IMR-90 (cell line): ENCODE measurements around the gene TNN. TPM values are rescaled to one million over a fixed set of nuclear protein-coding genes. Genes with fewer than 3 reads are reported as not detected.

Source experiments
- ATAC-seq: fragments of 200-7000 bp; cut with Tn5 transposase; 2 replicates; pipeline ENCODE4 v1.9.1; 2020; ENCODE audit warnings: low read depth, mild to moderate bottlenecking, moderate library complexity
- BruUV-seq: library from RNA; stranded (reverse); fragments of 400-500 nt; replicated peaks from 2 replicates; lab custom pipeline; 2021; lab: Mats Ljungman, UMichigan
- CTCF ChIA-PET: fragments of 300-600 bp; formaldehyde crosslinking; extraction: SDS; loops from one replicate; lab custom pipeline; 2021; ENCODE audit warnings: antibody characterized with exemption; lab: Yijun Ruan, JAX
- POLR2A ChIA-PET: fragments of 300-600 bp; sonication (Branson Sonifier 250); formaldehyde crosslinking; loops from one replicate; lab custom pipeline; 2022; ENCODE audit warnings: antibody characterized with exemption; ENCODE audit not compliant: unreplicated experiment; lab: Charles Lee
- DNase-seq: peaks from one replicate; pipeline ENCODE4 v3.0.0; 2013
- H2AFZ ChIP-seq: replicated peaks from 2 replicates; pipeline ENCODE3; 2013; ENCODE audit warnings: low read length, mild to moderate bottlenecking; ENCODE audit not compliant: poor library complexity
- H2AK5ac ChIP-seq: 2 replicates; pipeline ENCODE4 v1.6.1; 2013; ENCODE audit warnings: low read depth, low read length, inconsistent platforms
- H2AK9ac ChIP-seq: replicated peaks from 2 replicates; pipeline ENCODE3; 2013; ENCODE audit warnings: mild to moderate bottlenecking, low read depth, low read length, moderate library complexity; ENCODE audit not compliant: poor library complexity
- H2BK120ac ChIP-seq: 2 replicates; pipeline ENCODE4 v1.6.1; 2013; ENCODE audit warnings: low read depth, low read length, inconsistent platforms
- H2BK15ac ChIP-seq: 3 replicates; pipeline ENCODE4 v1.6.1; 2013; ENCODE audit warnings: low read depth, low read length, inconsistent platforms
- H2BK20ac ChIP-seq: 2 replicates; pipeline ENCODE4 v1.6.1; 2013; ENCODE audit warnings: low read depth, mild to moderate bottlenecking, inconsistent platforms, low read length, moderate library complexity
- H2BK5ac ChIP-seq: 2 replicates; pipeline ENCODE4 v1.6.1; 2013; ENCODE audit warnings: mild to moderate bottlenecking, low read depth, low read length, inconsistent platforms; ENCODE audit not compliant: poor library complexity, severe bottlenecking
- H3K14ac ChIP-seq: replicated peaks from 2 replicates; pipeline ENCODE4 v1.6.1; 2013; ENCODE audit warnings: low read depth, low read length, inconsistent platforms
- H3K18ac ChIP-seq: 2 replicates; pipeline ENCODE4 v1.6.1; 2013; ENCODE audit warnings: low read depth, low read length, control low read depth
- H3K23ac ChIP-seq: 2 replicates; pipeline ENCODE4 v1.6.1; 2013; ENCODE audit warnings: low read depth, low read length, inconsistent platforms
- H3K27ac ChIP-seq: 2 replicates; pipeline ENCODE4 v1.5.1; 2013; ENCODE audit warnings: mild to moderate bottlenecking, control low read depth, low read length; ENCODE audit not compliant: insufficient read depth
- H3K27me3 ChIP-seq: 2 replicates; pipeline ENCODE4 v1.6.1; 2013; ENCODE audit warnings: low read length; ENCODE audit not compliant: control insufficient read depth, insufficient read depth
- H3K36me3 ChIP-seq: 2 replicates; pipeline ENCODE4 v1.6.1; 2013; ENCODE audit warnings: low read length, mixed read lengths; ENCODE audit not compliant: control insufficient read depth, insufficient read depth
- H3K4ac ChIP-seq: 2 replicates; pipeline ENCODE4 v1.6.1; 2013; ENCODE audit warnings: low read depth, low read length, inconsistent platforms
- H3K4me1 ChIP-seq: 2 replicates; pipeline ENCODE4 v1.6.1; 2013; ENCODE audit warnings: low read length, mixed read lengths; ENCODE audit not compliant: control insufficient read depth, insufficient read depth
- H3K4me2 ChIP-seq: 2 replicates; pipeline ENCODE4 v1.6.1; 2013; ENCODE audit warnings: low read depth, mild to moderate bottlenecking, control low read depth, low read length, moderate library complexity
- H3K4me3 ChIP-seq: 2 replicates; pipeline ENCODE4 v1.5.1; 2013; ENCODE audit warnings: low read depth, mild to moderate bottlenecking, control low read depth, low read length, moderate library complexity; ENCODE audit not compliant: insufficient read depth
- H3K56ac ChIP-seq: 2 replicates; pipeline ENCODE4 v1.6.1; 2013; ENCODE audit warnings: low read length, inconsistent platforms; ENCODE audit not compliant: insufficient read depth; ENCODE audit errors: extremely low read depth
- H3K79me1 ChIP-seq, 2 experiments: 2 replicates each; pipeline ENCODE4 v1.6.1; 2013; ENCODE audit warnings: low read length in 2 of 2, inconsistent platforms in 1 of 2, low read depth in 1 of 2
- H3K9ac ChIP-seq: 2 replicates; pipeline ENCODE4 v1.6.1; 2013; ENCODE audit warnings: low read depth, low read length, control low read depth
- H3K9me1 ChIP-seq: 2 replicates; pipeline ENCODE4 v1.6.1; 2013; ENCODE audit warnings: low read length, inconsistent platforms; ENCODE audit not compliant: insufficient read depth
- H3K9me3 ChIP-seq: 2 replicates; pipeline ENCODE4 v1.6.1; 2013; ENCODE audit warnings: low read length; ENCODE audit not compliant: control insufficient read depth, insufficient read depth
- H4K20me1 ChIP-seq: 2 replicates; pipeline ENCODE4 v1.6.1; 2013; ENCODE audit warnings: low read length, inconsistent platforms; ENCODE audit not compliant: insufficient read depth
- H4K5ac ChIP-seq: 2 replicates; pipeline ENCODE4 v1.6.1; 2013; ENCODE audit warnings: mild to moderate bottlenecking, low read depth, low read length, control low read depth
- H4K8ac ChIP-seq, 2 experiments: 2 replicates each; pipeline ENCODE4 v1.6.1; 2013; ENCODE audit warnings: low read depth in 2 of 2, low read length in 2 of 2, control low read depth in 1 of 2, inconsistent platforms in 1 of 2
- H4K91ac ChIP-seq: 2 replicates; pipeline ENCODE4 v1.6.1; 2013; ENCODE audit warnings: low read depth, low read length, inconsistent platforms; ENCODE audit not compliant: insufficient read depth
- BHLHE40 ChIP-seq: fragments of 150-350 bp; IDR thresholded peaks from 2 replicates; pipeline ENCODE4 v1.6.1; 2016; ENCODE audit warnings: mild to moderate bottlenecking, low read depth, low read length
- CEBPB ChIP-seq: IDR thresholded peaks from 2 replicates; pipeline ENCODE4 v1.6.1; 2012; ENCODE audit warnings: low read depth, low read length, improper control_type of control experiment
- CHD1 ChIP-seq: IDR thresholded peaks from 2 replicates; pipeline ENCODE4 v1.6.1; 2012; ENCODE audit warnings: low read depth, low read length, improper control_type of control experiment
- FOS ChIP-seq: fragments of 150-350 bp; IDR thresholded peaks from 2 replicates; pipeline ENCODE4 v1.6.1; 2016; ENCODE audit warnings: low read depth, low read length
- MAFK ChIP-seq: IDR thresholded peaks from 2 replicates; pipeline ENCODE4 v1.6.1; 2012; ENCODE audit warnings: low read depth, low read length, improper control_type of control experiment
- MAZ ChIP-seq: IDR thresholded peaks from 2 replicates; pipeline ENCODE4 v1.6.1; 2012; ENCODE audit warnings: low read depth, mild to moderate bottlenecking, low read length, improper control_type of control experiment, moderate library complexity, borderline replicate concordance
- MXI1 ChIP-seq: IDR thresholded peaks from 2 replicates; pipeline ENCODE4 v1.6.1; 2012; ENCODE audit warnings: low read depth, mild to moderate bottlenecking, low read length, moderate library complexity, borderline replicate concordance
- NFE2L2 ChIP-seq: fragments of 150-350 bp; IDR thresholded peaks from 2 replicates; pipeline ENCODE4 v1.6.1; 2016; ENCODE audit warnings: low read depth, mild to moderate bottlenecking, low read length
- POLR2A ChIP-seq: IDR thresholded peaks from 2 replicates; pipeline ENCODE4 v1.6.1; 2012; ENCODE audit warnings: mild to moderate bottlenecking, low read depth, low read length
- RAD21 ChIP-seq: IDR thresholded peaks from 2 replicates; pipeline ENCODE4 v1.6.1; 2012; ENCODE audit warnings: low read length, improper control_type of control experiment
- RCOR1 ChIP-seq: IDR thresholded peaks from 2 replicates; pipeline ENCODE4 v1.6.1; 2012; ENCODE audit warnings: mild to moderate bottlenecking, low read length, improper control_type of control experiment; ENCODE audit not compliant: insufficient replicate concordance
- RFX5 ChIP-seq: IDR thresholded peaks from 2 replicates; pipeline ENCODE4 v1.8.0; 2012; ENCODE audit warnings: low read depth, mild to moderate bottlenecking, low read length, moderate library complexity
- SMC3 ChIP-seq: fragments of 150-350 bp; IDR thresholded peaks from 2 replicates; pipeline ENCODE4 v1.6.1; 2016; ENCODE audit warnings: low read depth, mild to moderate bottlenecking, antibody characterized with exemption, low read length, moderate library complexity
- WGBS, 2 experiments: methylation state at CpG; one replicate each; pipeline versions ENCODE4 v1.1.5 to v1.1.7; 2013; ENCODE audit warnings: missing lambda C conversion rate in 2 of 2; ENCODE audit not compliant: insufficient read length in 1 of 2; ENCODE audit errors: extremely low coverage in 2 of 2; 5-methylcytosine and 5-hydroxymethylcytosine counted together
- dilution Hi-C: fragments of 300-500 bp; cut with HindIII; formaldehyde crosslinking; loops from one replicate; pipeline ENCODE4 v1.14.3; 2018; ENCODE audit warnings: low sequenced_read_pairs; ENCODE audit not compliant: unreplicated experiment
- in situ Hi-C: fragments of 300-500 bp; cut with MboI; formaldehyde crosslinking; loops from 3 replicates; pipeline ENCODE4 v1.14.3; 2019; ENCODE audit warnings: low sequenced_read_pairs, inconsistent platforms, mixed read lengths
- intact Hi-C: fragments of 100-400 bp; cut with micrococcal nuclease; formaldehyde crosslinking; loops from 2 replicates; pipeline ENCODE4 v1.10.0; 2022
- polyA plus RNA-seq, 3 experiments: library from polyadenylated mRNA; depleted of rRNA; stranded (reverse); fragments of >200 nt; gene quantifications; 2 replicates each; pipeline ENCODE4 v1.2.3, GENCODE V29; 2012; ENCODE audit warnings: low replicate concordance in 1 of 3
- total RNA-seq: library from RNA; depleted of rRNA; stranded (reverse); fragments of >200 nt; gene quantifications from 2 replicates; pipeline ENCODE4 v1.2.3, GENCODE V29; 2012
- TF ChIP-seq, protein P1 (sequence below): conservative IDR thresholded peaks from 2 replicates; pipeline ENCODE4 v1.5.1; 2012; ENCODE audit warnings: mild to moderate bottlenecking, low read depth, low read length, improper control_type of control experiment
- TF ChIP-seq, protein P2 (sequence below): fragments of 150-350 bp; IDR thresholded peaks from 2 replicates; pipeline ENCODE4 v1.6.1; 2017; ENCODE audit warnings: mild to moderate bottlenecking, antibody characterized with exemption, low read length, low read depth
- TF ChIP-seq, protein P3 (sequence below): fragments of 150-350 bp; IDR thresholded peaks from 2 replicates; pipeline ENCODE4 v1.6.1; 2016; ENCODE audit warnings: low read depth, mild to moderate bottlenecking, low read length, moderate library complexity, borderline replicate concordance

TNN gene
- total and polyA plus RNA-seq, 2 of the 4 experiments (the other 2 are of a cell fraction), result not detected

DNA sequence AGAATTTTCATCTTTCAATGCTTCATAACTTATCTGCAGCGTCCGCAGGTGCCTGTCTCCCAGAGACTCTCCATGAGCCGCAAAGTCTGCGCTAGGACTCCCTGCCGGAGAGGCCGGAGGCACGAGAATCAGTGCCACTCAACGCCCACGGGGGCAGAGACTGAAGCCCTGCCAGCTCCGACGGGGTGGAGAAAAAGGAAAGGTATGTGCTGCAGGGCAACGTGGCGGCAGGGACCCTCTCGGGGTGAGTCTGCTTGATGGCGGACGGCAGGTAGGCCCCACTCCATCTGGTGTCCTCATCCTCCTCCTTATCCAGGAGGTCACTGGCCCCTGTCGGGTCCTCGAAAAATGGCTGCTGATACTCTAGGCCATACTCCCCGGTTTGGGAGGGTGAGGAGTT is 22.5 kb upstream of the TNN start:
- no CpG with 5 or more reads among the region's 19 CpGs for WGBS, 2 experiments

More for the DNA sequence above, 22.5 kb upstream of the TNN start:
- no peak for DNase-seq
- ChIA-PET POLR2A (no interaction called here), CTCF (interaction anchor here (0.6 kb wide), 1 partner anchor 1049 kb away, joined by 3 read pairs; no protein-coding TSS in a partner anchor)
- no peak overlapping the region for H3K23ac ChIP-seq
- BruUV-seq, result no TSS peak
- ATAC-seq, result no peak
- TF ChIP-seq CHD1 (no peak), POLR2A (no peak), MAZ (no peak), NFE2L2 (no peak), BHLHE40 (no peak), MXI1 (no peak), RAD21 (no peak), RCOR1 (no peak), SMC3 (no peak), CEBPB (no peak), RFX5 (no peak), FOS (no peak), MAFK (no peak)
- TF ChIP-seq, protein P1, sequence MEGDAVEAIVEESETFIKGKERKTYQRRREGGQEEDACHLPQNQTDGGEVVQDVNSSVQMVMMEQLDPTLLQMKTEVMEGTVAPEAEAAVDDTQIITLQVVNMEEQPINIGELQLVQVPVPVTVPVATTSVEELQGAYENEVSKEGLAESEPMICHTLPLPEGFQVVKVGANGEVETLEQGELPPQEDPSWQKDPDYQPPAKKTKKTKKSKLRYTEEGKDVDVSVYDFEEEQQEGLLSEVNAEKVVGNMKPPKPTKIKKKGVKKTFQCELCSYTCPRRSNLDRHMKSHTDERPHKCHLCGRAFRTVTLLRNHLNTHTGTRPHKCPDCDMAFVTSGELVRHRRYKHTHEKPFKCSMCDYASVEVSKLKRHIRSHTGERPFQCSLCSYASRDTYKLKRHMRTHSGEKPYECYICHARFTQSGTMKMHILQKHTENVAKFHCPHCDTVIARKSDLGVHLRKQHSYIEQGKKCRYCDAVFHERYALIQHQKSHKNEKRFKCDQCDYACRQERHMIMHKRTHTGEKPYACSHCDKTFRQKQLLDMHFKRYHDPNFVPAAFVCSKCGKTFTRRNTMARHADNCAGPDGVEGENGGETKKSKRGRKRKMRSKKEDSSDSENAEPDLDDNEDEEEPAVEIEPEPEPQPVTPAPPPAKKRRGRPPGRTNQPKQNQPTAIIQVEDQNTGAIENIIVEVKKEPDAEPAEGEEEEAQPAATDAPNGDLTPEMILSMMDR, result no peak
- TF ChIP-seq, protein P2, sequence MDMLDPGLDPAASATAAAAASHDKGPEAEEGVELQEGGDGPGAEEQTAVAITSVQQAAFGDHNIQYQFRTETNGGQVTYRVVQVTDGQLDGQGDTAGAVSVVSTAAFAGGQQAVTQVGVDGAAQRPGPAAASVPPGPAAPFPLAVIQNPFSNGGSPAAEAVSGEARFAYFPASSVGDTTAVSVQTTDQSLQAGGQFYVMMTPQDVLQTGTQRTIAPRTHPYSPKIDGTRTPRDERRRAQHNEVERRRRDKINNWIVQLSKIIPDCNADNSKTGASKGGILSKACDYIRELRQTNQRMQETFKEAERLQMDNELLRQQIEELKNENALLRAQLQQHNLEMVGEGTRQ, result no peak
- TF ChIP-seq, protein P3, sequence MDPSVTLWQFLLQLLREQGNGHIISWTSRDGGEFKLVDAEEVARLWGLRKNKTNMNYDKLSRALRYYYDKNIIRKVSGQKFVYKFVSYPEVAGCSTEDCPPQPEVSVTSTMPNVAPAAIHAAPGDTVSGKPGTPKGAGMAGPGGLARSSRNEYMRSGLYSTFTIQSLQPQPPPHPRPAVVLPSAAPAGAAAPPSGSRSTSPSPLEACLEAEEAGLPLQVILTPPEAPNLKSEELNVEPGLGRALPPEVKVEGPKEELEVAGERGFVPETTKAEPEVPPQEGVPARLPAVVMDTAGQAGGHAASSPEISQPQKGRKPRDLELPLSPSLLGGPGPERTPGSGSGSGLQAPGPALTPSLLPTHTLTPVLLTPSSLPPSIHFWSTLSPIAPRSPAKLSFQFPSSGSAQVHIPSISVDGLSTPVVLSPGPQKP, result no peak
- H3K56ac ChIP-seq, result no peak overlapping the region
- H2AK9ac ChIP-seq, result no peak overlapping the region
- H3K27ac ChIP-seq, result no peak overlapping the region
- no peak overlapping the region for H3K9ac ChIP-seq
- no peaks in the 10 kb centered on the region for H3K36me3 ChIP-seq
- no peaks in the 10 kb centered on the region for H3K27me3 ChIP-seq
- no peak overlapping the region for H2BK5ac ChIP-seq
- no peaks in the 10 kb centered on the region for H3K4me1 ChIP-seq
- H4K91ac ChIP-seq, result no peak overlapping the region
- H2AK5ac ChIP-seq, result no peak overlapping the region
- H3K79me1 ChIP-seq, result no peaks in the 10 kb centered on the region
- dilution Hi-C loops (no loop called here), in situ Hi-C loops (no loop called here), intact Hi-C loops (no loop called here)
- H3K4me3 ChIP-seq, result no peak overlapping the region
- no peak overlapping the region for H3K4me2 ChIP-seq
- H3K4ac ChIP-seq, result no peak overlapping the region
- H2BK15ac ChIP-seq, result no peak overlapping the region
- no peaks in the 10 kb centered on the region for H3K9me1 ChIP-seq
- H4K5ac ChIP-seq, result no peak overlapping the region
- no peaks in the 10 kb centered on the region for H3K9me3 ChIP-seq
- no peak overlapping the region for H4K8ac ChIP-seq
- no peak overlapping the region for H2BK20ac ChIP-seq
- no peaks in the 10 kb centered on the region for H4K20me1 ChIP-seq
- H3K18ac ChIP-seq, result no peak overlapping the region
- H2AFZ ChIP-seq, result no peak overlapping the region
- H2BK120ac ChIP-seq, result no peak overlapping the region
- no peak overlapping the region for H3K14ac ChIP-seq
